ENCODE measurements around the gene PSMC6. TPM values are rescaled to one million over a fixed set of nuclear protein-coding genes. Genes with fewer than 3 reads are reported as not detected.
A peak's percentile ranks its signal among the peaks of the same experiment; 100 is the strongest.

PSMC6 gene
- total and polyA plus RNA-seq, 12 donors, result 78.5 to 99.4 (median 89.1) TPM

DNA sequence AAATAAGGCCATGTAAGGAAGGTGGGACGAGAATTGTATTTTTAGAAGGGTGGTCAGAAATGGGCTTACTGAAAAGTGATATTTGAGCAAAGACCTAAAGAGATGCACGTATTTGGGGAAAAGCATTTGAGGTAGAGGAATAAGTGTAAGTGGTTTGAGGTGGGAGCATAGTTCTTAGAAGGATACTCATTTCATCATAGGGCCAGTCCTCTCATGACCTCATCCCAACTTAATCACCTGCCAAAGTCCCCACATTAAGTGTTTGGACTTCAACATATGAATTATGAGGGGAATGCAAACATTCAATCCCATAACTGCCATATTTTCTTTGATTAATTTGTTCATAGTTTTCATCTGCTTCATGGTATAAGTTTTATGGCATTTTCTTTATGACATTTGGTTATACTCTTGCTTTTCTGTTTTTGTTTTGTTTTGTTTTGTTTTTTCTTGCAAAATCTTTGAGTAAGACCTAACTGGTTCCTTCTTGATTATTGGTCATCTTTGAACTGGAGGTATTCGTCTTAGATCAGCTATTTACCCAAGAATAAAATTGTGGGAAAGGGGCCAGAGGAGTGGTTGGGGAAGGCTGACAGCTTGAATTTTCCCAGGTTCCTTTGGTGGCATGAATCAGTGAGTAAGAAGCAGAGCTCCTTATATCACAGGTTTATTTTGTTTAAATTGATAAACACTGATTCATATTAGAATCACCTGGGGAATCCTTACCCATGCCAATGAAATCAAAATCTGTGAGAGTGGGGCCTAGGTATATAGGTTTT lies 60.2 kb downstream of the PSMC6 start:
- peaks cover 0 to 85% (median 22%) of the 10 kb centered on the region in 9 donors for H3K36me3 ChIP-seq

GRCh38 chr14:52769887-52770286 lies 62.9 kb downstream of the PSMC6 start:
- no peaks in the 10 kb centered on the region for H3K9me3 ChIP-seq
- H3K4me1 ChIP-seq, result peaks cover 0 to 11% (median 0%) of the 10 kb centered on the region in 9 donors
- DNase-seq (no peak), ATAC-seq (no peak)
- H3K27me3 ChIP-seq, result no peaks in the 10 kb centered on the region
- intact Hi-C loops (cut with DNase I), result no loop called here
- TF ChIP-seq CTCF (IDR thresholded peaks at IDR 0.05), result no peak
- peak overlapping the region in 1 of 10 donors; percentile 37 for H3K27ac ChIP-seq
- H3K4me3 ChIP-seq, result no peak overlapping the region
- peaks cover 0 to 93% (median 22%) of the 10 kb centered on the region in 9 donors for H3K36me3 ChIP-seq

More for the DNA sequence above, 60.2 kb downstream of the PSMC6 start:
- Histone ChIP-seq H3K4me1 (peaks cover 0 to 21% (median 0%) of the 10 kb centered on the region in 9 donors), H3K4me3 (no peak overlapping the region), H3K27ac (no peak overlapping the region), H3K9me3 (no peaks in the 10 kb centered on the region), H3K27me3 (no peaks in the 10 kb centered on the region)
- no peak for TF ChIP-seq CTCF (IDR thresholded peaks at IDR 0.05)
- DNase-seq, result no peak
- WGBS, 2 donors, result 94% methylated on average over 3 of the region's 3 CpGs
- intact Hi-C loops (cut with DNase I), result no loop called here
- no peak for ATAC-seq

DNA sequence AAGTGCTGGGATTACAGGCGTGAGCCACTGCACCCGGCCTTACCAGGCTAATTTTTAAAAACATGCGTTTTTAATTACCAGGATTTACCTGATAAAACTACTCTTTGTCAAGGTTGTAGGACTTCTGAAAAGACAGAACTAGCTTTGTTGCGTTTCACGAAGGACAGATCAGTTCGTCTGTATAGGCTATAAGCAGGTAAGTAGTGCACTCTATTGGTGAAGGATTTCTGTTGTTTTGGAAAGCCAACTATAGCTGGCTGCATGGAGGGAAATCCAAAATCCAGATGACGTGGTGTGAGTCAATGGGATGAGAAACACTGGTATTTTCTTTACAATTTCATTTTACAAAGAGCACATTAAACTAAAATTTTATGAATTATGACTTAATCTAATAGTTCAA lies 69.8 kb downstream of the PSMC6 start:
- H3K4me1 ChIP-seq, result no peaks in the 10 kb centered on the region
- peaks cover 0 to 100% (median 11%) of the 10 kb centered on the region in 9 donors for H3K36me3 ChIP-seq
- ATAC-seq, result no peak
- TF ChIP-seq CTCF (IDR thresholded peaks at IDR 0.05), result no peak
- no peak overlapping the region for H3K4me3 ChIP-seq
- H3K27me3 ChIP-seq, result no peaks in the 10 kb centered on the region
- 76 to 80% methylated on average over 7 of the region's 7 CpGs for WGBS, 2 donors
- no peaks in the 10 kb centered on the region for H3K9me3 ChIP-seq
- intact Hi-C loops (cut with DNase I), result no loop called here
- no peak for DNase-seq
- H3K27ac ChIP-seq, result no peak overlapping the region

Other genes with a start within 250 kb of the PSMC6 start
- 1 to 10 TPM; 3.1 to 6.3 (median 4.3) TPM for gene TXNDC16, start 154.7 kb upstream of the PSMC6 start, total RNA-seq
- gene TXNDC16, start 154.7 kb upstream of the PSMC6 start, polyA plus RNA-seq, result 1 to 10 TPM; 1.2 to 1.3 TPM
- 1 to 10 TPM in 6 of 10 donors, under 1 TPM in 4; 0.62 to 2.3 (median 1.1) TPM for gene GPR137C, start 154.4 kb upstream of the PSMC6 start, total RNA-seq
- 1 to 10 TPM in 1 of 2 donors, under 1 TPM in 1; 0.88 to 1.4 TPM for gene GPR137C, start 154.4 kb upstream of the PSMC6 start, polyA plus RNA-seq
- 10 to 100 TPM; 12.7 to 54.0 (median 16.3) TPM for gene ERO1A, start 11.6 kb upstream of the PSMC6 start, total RNA-seq
- gene ERO1A, start 11.6 kb upstream of the PSMC6 start, polyA plus RNA-seq, result 10 to 100 TPM in 1 of 2 donors, 1 to 10 TPM in 1; 9.2 to 11.9 TPM
- gene STYX, start 23.0 kb downstream of the PSMC6 start, total RNA-seq, result 10 to 100 TPM; 12.9 to 15.8 (median 14.2) TPM
- gene STYX, start 23.0 kb downstream of the PSMC6 start, polyA plus RNA-seq, result 1 to 10 TPM; 3.4 to 6.6 TPM
- 10 to 100 TPM in 1 of 10 donors, 1 to 10 TPM in 9; 4.5 to 12.7 (median 5.3) TPM for gene GNPNAT1, start 84.4 kb downstream of the PSMC6 start, total RNA-seq
- 10 to 100 TPM in 1 of 2 donors, 1 to 10 TPM in 1; 2.1 to 10.2 TPM for gene GNPNAT1, start 84.4 kb downstream of the PSMC6 start, polyA plus RNA-seq
- 100 to 1,000 TPM in 9 of 10 donors, 10 to 100 TPM in 1; 89.1 to 175 (median 115) TPM for gene FERMT2, start 243.8 kb downstream of the PSMC6 start, total RNA-seq
- 10 to 100 TPM; 45.7 to 67.7 TPM for gene FERMT2, start 243.8 kb downstream of the PSMC6 start, polyA plus RNA-seq

Data from heart right ventricle (tissue), 16 donors.